Pulmonary artery endothelial cell (primary cell): ENCODE results near the gene PNPLA7. TPM values are rescaled to one million over a fixed set of nuclear protein-coding genes. Genes with fewer than 3 reads are reported as not detected.
"Not testable (repeated sequence)": the region's sequence is repeated elsewhere in the genome, so short reads cannot be mapped to it uniquely, and the experiment has no call there.

Experiments
- DNase-seq: peaks from one replicate; pipeline ENCODE4 v3.0.0-alpha.2; 2011; ENCODE audit warnings: low read depth, low spot score
- total RNA-seq: library from RNA; depleted of rRNA; stranded (reverse); fragments of >200 nt; gene quantifications from 2 replicates; pipeline ENCODE4 v1.2.3, GENCODE V29; 2014

The PNPLA7 gene
- total RNA-seq, 1 donor from 2014 or later: 0.20 TPM

DNA sequence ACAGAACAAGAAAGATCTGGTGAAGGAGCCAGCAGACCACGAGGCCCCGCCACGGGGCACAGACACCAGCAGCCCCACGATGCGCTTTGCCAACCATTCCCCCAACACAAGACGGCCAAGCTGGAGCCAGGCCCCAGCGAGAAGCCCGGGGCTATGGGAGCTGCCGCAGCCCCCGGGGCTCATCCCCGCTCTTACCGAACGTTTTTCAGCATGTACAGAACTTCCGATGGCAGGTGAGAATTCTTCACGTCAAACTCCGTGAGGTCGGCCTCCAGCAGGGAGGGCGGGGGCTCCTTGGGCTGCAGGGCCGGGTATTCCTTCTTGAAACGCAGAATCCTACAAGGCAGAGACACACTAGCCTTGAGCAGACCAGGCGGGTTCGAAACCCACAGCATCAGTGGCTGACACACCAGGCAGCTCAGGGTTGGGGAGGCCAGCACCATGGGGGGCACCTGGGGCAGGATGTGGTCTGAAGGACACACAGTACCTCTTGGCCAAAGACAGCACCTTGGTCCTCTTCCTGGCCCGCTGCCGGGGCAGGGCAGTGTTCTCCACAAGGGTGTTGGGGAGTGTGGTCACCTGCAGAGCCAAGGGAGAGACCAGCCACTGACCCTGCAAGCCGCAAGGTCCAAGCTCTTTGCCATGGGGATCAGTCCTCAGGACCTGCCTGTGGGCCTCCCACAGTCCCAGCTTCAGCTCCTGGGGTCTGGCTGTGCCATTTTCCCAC, 6.8 kb downstream of the PNPLA7 start:
- DNase-seq: no peak

DNA sequence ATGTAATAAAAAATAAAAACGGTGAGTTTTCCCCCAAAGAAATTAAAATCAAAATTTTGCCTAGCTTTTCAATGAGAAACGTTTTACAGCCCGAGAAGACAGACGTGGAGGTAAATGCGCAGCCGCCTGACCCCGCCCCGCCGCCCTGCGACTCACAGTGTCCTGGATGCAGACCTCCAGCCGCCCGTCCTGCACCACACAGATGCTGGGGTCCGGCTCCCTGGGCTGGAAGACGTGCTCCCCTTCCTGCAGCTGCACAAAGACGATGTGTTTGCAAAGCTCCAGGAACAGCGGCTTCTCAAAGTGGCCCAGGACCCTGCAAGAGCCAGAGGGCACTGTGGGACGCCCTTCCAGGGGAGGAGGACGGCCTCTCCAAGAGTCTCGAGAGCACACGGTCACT, 7.7 kb downstream of the PNPLA7 start:
- DNase-seq: no peak

DNA sequence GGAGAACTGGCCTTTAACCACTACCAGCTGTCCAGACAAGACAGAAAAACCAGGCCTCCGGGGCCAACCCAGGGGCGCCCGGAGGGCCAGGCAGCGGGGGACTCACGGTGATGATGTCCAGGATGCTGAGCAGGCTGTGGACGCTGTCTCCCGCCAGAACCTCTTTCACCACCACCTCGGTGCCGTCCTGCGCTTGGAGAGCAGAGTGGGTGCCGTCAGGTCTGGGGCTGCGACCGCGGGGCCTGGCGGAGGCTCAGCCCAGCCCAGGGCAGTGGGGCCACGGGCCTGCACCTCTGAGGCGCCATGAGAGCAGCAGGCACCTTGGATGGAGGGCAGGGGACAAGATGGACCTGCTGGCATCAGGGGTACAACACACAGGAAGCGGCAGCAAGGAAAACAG, 9.7 kb downstream of the PNPLA7 start:
- DNase-seq: no peak

DNA sequence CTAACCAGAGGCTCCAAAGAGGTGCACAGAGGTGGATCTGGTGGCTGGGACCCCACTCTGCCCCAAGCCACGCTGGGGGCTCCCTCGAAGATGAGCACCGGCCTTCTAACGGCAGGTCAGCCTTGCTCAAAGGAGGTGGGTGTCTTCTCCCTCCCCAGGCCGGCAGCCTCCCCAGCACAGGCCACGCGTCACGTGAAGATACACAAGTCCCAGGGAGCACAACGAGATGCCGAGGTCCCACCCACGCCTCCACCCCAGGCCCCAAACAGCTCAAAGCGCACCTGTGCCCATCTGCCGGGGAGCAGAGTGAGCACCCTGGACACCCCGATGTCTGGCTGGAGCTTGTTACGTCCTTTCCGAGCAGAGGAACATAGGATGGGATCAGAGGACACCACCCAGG, 12.1 kb downstream of the PNPLA7 start:
- no peak for DNase-seq

DNA sequence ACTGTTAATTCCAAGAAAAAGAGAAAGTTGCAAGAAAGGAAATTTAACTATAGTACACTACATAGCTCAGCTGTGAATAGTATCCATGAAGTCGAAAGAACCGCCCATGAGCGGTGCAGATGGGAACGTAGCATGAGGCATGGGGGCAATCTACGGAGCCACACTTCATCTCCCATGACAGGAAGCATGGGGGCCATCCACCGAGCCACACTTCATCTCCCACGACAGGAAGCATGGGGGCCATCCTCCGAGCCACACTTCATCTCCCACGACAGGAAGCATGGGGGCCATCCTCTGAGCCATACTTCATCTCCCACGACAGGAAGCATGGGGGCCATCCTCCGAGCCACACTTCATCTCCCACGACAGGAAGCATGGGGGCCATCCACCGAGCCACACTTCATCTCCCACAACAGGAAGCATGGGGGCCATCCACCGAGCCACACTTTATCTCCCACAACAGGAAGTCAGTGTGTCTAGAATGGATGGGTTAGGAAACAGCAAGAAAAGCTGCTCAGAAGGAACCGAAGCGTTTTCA, 13.5 kb downstream of the PNPLA7 start:
- DNase-seq: not testable (repeated sequence)

DNA sequence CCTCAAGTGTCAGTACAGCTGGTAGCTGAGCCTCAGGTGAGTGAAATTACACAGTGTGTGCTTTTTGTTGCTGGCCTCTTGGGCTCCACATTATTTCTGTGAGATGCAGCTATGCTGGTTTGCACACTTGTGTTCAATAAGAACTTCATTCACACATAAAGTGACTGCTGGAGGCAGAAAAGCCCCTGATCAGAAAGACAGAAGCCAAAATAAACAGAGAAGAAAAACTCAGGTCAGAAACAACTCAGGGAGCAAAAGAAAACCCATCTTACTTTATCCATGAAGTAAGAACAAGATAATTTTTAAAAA, 15.1 kb downstream of the PNPLA7 start:
- DNase-seq: no peak

DNA sequence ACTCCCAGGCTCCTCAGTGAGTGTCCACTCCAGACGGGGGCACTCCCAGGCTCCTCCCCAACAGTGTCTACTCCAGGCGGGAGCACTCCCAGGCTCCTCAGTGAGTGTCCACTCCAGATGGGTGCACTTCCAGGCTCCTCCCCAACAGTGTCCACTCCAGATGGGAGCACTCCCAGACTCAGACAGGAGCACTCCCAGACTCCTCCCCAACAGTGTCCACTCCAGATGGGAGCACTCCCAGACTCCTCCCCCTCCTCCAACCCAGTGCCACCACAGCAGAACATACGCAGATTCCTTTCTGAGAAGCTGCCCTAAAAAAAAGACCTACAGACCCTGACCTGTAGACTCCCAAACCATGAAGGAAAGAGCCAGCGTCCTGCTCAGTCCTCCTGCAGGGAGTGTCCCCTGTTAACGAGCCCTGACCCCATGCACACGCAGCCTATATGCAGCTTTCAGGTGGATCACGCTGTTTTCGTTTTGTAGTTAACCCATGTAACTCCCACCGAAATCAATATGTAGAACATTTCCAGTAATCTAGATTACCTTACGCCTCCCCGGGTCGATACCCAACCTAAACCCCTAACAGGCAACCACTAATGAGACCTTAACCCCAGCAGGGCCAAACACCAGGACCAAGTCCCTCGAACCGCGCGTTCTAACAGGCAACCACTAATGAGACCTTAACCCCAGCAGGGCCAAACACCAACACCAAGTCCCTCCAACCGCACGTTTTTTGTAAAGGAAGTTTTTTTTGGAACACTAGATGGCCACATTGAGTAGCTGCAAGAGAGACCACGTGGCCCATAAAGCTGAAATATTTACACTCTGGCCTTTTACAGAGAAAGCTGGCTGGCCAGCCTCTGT, 15.7 kb downstream of the PNPLA7 start:
- DNase-seq: no peak

DNA sequence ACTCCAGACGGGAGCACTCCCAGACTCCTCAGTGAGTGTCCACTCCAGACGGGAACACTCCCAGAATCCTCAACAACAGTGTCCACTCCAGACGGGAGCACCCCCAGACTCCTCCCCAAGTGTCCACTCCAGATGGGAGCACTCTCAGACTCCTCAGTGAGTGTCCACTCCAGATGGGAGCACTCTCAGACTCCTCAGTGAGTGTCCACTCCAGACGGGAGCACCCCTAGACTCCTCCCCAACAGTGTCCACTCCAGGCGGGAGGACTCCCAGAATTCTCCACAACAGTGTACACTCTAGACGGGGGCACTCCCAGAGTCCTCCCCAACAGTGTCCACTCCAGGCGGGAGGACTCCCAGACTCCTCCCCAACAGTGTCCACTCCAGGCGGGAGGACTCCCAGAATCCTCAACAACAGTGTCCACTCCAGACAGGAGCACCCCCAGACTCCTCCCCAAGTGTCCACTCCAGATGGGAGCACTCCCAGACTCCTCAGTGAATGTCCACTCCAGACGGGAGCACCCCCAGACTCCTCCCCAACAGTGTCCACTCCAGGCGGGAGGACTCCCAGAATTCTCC, 17.2 kb downstream of the PNPLA7 start:
- not testable (repeated sequence) for DNase-seq

DNA sequence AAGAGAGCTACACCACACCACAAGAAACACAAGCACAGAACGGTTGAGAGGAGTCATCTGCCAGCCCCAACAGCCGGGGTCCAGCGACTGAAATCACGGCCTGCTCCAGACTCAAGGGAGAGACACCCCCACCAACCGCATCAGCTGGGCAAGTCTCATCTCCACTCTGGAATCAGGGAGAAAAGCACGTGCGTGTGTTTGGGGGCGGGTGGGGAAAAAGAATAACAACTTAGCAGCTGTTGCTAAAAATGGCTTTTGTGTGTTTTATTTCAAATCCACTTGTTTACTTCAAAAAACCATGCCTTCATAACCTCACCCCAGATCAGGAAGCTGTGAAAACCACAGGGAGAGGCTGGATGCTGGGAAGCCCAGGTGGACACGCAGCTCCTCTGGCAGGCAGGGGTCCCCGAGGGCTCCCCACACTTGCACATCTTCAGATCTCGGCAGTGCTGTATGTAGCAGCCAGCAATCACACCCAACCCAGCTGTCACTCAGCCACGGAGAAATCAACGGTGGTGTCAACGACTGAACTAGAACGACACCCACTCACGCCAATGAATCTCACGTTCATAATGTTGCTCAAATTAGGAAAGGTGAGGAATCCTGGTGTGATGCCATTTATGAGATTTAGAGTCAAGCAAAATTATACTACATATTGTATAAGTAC, 19.0 kb downstream of the PNPLA7 start:
- no peak for DNase-seq

DNA sequence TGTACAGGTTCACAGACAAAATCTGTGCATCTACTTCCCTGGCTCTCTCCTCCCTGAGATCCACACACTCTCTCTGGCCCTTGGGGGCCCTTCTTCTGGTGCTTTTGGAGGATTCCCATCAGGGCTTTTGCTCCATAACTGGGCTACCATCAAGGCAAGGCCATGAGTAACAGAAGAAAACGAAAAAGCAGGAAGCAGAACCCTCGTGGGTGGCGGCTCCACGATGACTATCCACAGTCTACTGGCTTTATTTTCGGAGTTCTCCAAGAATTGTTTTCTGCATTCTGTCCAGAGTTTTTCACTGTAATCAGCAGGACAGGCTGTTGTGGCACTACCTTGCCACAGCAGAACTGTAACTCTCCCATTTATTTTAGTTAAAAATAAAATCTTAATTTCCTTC, 19.9 kb downstream of the PNPLA7 start:
- DNase-seq: no peak

DNA sequence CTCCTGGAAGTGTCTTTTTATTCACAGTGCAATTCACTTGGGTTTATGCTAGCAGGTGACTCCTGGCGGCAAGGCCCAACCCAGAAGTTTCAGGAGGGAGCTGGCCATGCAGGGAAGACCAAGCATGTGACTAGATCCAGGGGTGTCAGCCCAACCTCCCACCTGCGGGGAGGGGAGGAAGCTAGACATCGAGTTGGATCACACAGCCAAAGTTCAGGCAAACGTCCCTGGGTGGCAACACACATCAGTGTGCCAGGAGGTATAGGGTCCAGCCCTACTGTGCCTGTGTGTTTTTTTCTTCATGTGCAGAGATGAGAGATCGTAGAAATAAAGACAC, 25.3 kb downstream of the PNPLA7 start:
- no peak for DNase-seq

DNA sequence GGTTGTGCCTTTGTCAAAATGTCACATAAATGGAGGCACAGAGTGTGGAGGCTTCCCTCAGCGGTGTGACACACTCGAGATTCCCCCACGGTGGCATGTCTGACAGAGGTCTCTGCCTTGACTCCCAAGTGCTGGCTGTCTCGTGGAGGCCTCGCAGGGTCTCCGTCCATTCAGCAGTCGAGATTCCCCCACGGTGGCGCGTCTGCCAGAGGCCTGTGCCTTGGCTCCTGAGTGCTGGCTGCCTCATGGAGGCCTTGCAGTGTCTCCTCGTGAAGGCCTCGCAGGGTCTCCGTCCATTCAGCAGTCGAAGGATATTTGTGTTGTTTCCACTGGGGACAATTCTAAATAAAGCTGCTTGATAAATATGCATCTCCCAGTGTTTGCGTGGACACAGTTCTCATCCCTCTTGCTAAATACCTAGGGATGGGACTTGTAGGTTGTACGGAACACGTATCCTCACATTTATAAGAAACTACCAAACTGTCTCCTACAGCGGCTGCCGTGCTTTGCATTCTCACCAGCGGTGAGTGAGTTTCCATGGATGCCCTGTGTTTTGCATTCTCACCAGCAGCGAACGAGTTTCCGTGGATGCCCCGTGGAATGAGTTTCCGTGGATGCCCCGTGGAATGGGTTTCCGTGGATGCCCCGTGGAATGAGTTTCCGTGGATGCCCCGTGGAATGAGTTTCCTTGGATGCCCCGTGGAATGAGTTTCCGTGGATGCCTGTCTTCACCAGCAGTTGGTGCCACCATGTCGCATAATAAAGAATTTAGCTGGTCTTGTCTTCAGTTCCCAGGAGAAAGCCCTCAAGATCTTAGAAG, 25.8 kb downstream of the PNPLA7 start:
- DNase-seq: no peak

DNA sequence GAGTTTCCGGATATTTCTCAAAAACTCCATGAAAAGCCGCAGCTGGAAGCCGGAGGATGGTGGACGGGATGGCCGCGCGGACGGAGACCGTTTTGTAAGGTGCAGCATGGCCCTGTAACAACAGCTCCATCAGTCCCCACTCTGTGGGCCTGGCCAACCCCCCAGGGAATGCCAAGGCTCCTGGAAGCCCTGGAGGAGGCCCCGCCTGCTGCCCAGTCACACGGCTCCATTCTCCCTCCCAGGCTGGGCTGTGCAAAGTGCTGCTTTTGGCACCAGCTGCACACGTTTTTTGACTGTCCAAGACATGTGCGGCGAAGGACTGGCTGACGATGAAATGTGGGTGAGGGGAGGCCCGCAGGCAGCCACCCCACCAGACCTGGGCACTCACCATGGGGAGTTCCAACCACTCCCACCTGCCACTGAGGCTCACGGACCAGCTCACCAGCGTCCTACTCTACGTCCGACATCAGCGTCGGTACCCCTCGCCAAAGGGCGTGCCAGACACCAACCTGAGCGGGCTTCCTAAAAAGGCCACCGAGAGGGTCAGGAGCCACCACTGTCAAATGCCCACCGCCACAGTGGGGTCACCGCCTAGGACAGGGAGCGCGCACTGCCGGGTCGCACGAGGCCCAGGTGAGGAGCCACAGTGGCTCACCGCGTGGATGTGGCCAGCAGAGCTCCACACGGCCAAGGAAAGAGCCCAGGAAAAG, 27.3 kb downstream of the PNPLA7 start:
- no peak for DNase-seq

DNA sequence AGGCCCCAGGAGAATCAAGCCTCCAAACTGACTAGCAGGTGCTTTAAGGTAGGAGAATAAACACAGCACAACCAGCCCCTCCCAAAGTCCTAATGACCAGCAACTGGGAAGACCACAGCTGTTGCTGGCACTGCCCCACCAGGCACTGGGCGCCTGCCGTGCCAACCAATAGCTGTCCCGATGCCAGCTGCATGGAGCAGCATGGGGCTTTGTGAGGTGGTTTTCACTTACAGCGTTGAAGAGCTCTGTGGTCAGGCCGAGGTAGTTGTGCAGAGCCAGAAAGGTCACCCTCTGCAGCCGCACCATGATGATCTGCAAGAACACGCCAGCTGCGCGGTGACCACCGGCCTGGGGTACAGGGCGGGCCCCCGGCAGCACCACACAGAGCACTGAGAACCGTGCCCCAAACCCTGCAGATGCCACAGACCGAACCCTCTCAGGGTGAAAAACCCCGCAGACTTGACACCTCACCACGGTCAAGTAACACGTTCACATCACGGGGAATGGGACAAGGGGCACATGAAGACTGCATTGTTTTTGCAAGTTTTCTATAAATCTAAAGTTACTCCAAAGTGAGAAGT, 28.7 kb downstream of the PNPLA7 start:
- no peak for DNase-seq

DNA sequence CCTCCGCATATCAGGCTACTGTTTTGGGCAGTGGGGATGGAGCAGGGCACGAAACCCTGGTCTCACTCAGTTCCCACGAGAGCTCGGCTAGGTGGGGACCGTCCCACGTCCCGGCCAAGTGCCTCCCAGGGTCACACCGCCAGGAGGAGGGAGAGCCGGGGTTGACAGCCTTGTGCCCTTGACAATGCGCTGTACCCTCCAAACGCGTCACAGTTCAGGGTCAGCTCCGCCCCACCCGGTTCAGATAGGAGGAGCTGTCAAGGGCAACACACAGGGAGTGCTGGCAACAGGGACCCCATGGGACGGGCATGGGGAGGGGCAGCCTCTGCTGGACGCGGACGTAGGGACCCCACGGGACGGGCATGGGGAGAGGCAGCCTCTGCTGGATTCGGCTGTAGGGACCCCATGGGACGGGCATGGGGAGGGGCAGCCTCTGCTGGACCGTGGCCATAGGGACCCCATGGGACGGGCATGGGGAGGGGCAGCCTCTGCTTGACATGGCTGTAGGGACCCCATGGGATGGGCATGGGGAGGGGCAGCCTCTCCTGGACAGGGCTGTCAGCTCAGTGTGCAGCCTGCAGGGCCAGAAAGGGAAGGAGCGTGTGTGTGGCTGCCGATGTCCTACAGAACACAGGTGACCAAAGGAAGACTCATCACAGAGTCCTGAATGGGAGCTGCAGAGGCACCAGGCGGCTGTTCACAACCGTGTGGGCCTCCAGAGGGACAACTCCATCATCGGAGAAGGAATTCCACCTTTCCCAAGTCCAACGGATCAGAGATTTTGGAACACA, 29.4 kb downstream of the PNPLA7 start:
- no peak for DNase-seq

DNA sequence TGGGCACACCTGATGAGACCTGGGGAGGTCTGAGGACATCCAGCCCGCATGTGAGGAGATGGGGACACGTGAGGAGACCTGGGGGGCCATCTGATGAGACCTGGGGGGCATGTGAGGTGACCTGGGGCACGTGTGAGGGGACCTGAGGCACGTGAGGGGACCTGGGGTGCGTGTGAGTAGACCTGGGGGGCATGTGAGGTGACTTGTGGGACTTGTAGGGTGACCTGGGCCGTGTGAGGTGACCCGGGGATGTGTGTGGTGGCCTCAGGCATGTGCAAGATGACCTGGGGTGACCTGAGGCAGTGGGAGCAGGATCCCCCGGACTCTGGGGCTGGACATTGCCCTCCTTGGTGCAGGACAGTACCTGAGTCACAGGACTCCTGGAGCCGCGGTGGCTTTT, 30.6 kb downstream of the PNPLA7 start:
- DNase-seq: no peak

DNA sequence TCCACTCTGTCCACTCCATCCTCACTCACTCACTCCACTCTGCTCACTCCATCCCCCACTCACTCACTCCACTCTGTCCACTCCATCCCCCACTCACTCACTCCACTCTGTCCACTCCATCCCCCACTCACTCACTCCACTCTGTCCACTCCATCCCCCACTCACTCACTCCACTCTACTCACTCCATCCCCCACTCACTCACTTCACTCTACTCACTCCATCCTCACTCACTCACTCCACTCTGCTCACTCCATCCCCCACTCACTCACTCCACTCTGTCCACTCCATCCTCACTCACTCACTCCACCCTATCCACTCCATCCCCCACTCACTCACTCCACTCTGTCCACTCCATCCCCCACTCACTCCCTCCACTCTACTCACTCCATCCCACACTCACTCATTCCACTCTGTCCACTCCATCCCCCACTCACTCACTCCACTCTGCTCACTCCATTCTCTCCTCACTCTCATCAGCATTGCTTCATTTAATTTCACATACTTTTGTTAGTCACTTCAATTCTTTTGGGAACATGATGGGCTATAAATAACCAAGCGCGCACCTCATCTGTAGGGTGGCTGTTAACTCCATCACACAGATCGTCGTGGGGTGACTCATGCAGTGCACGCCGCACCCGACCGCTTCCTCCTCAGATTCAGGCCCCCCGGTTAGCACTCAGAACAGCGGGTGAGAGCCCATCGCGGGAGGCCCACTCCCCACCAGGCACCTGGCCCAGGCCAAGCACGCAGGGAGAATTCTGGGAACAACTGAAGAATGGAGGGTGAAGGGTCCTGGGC, 31.3 kb downstream of the PNPLA7 start:
- not testable (repeated sequence) for DNase-seq

DNA sequence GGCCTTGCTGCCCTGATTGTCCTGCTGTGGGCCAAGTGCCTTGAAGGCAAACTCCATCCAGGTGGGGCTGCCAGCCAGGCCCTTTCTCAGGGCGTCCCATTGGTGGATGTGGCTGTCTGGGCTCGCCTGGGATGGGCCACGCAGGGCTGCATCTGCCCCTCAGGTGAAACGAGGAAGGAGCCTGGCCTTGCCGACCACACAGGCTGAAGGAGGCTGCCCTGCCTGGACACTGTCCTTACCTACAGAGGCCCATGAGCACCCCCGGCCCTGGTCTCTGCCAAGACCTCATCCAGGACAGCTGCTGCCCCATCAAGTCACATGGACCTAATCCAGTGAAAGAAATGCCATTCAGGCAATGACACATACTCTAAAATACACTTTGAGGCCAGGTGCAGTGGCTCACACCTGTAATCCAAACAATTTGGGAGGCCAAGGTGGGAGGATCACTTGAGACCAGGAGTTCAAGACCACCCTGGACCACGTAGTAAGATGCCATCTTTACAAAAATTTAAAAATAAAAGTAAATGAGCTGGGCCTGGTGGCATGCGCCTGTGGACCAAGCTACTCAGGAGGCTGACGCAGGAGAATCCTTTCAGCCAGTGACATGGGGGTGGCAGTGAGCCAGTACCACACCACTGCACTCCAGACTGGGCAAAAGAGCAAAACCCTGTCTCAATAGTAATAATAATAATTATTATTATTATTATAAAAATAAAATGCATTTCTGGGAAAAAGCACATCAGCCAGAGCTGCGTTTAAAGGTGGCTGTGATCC, 33.9 kb downstream of the PNPLA7 start:
- no peak for DNase-seq
